Upper lobe of right lung (tissue), 1 donor: ENCODE results near the gene DYNLL2. TPM values are rescaled to one million over a fixed set of nuclear protein-coding genes. Genes with fewer than 3 reads are reported as not detected.
A peak's percentile ranks its signal among the peaks of the same experiment; 100 is the strongest.
"Not testable (repeated sequence)": the region's sequence is repeated elsewhere in the genome, so short reads cannot be mapped to it uniquely, and the experiment has no call there.

Source experiments
- ATAC-seq: fragments of 200-7000 bp; cut with Tn5 transposase; one replicate; pipeline ENCODE4 v1.9.1; 2020; ENCODE audit warnings: mild to moderate bottlenecking, moderate library complexity
- DNase-seq: peaks from one replicate; pipeline ENCODE4 v3.0.0-alpha.2; 2020
- H3K27ac ChIP-seq: fragments of 200-600 bp; one replicate; pipeline ENCODE4 v1.8.0; 2022
- H3K27me3 ChIP-seq: fragments of 200-600 bp; one replicate; pipeline ENCODE4 v1.8.0; 2022; ENCODE audit warnings: mild to moderate bottlenecking
- H3K36me3 ChIP-seq: fragments of 200-600 bp; one replicate; pipeline ENCODE4 v1.8.0; 2022
- H3K4me1 ChIP-seq: fragments of 200-600 bp; one replicate; pipeline ENCODE4 v1.8.0; 2022
- H3K4me3 ChIP-seq: fragments of 200-600 bp; one replicate; pipeline ENCODE4 v1.8.0; 2022; ENCODE audit warnings: mild to moderate bottlenecking
- H3K9me3 ChIP-seq: fragments of 200-600 bp; one replicate; pipeline ENCODE4 v1.8.0; 2022
- CTCF ChIP-seq: fragments of 200-600 bp; IDR thresholded peaks from one replicate; pipeline ENCODE4 v1.8.0; 2022; ENCODE audit warnings: antibody characterized with exemption
- intact Hi-C: fragments of 100-400 bp; cut with DNase I; formaldehyde crosslinking; loops from one replicate; pipeline ENCODE4 v1.11.0; 2022
- total RNA-seq: library from RNA; stranded (reverse); fragmentation: NEBNext Ultra II Directional; extraction: Animal tissue kit (Norgen Biotek cat#: 25700); gene quantifications from one replicate; pipeline ENCODE4 v1.2.1, GENCODE V29; 2021
- donor health status: DM: no; HTN: yes; CAD: no; lungs with severe emphysema.

DYNLL2 gene
- total RNA-seq, 1 donor from 2014 or later: 37.8 TPM

DNA sequence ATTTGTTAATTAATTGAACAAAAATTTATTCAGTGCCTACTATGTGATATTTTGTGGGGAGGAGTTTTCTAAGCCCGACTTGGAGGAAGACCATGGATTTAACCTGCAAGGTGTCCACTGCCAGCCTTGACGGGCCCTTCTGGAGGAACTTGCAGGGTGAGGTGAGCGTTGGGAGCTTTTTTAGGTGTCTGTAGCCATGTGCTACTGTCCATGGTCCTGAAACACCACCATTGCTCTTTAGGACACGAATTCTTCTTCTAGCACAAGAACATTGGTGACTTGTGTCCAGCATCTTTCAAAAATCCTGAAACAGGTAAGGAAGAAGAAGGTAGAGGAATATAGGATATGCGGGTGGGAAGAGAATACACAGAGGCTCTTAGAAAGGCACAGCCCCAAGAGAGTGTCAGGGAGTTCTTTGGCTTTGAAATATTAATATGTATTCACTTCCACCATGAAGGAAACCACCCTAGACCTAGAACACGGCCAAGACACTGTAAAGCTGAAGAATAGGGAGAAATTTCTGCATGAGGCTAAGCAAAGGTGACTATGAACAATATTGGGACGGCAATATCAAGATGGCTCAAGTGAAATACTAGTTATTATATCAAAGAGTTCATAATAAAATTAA is 37.1 kb downstream of the DYNLL2 start:
- ATAC-seq (peak; percentile 65), DNase-seq (no peak)
- intact Hi-C loops: no loop called here

GRCh38 chr17:58121925-58122324 is 38.7 kb downstream of the DYNLL2 start:
- H3K36me3 ChIP-seq: no peaks in the 10 kb centered on the region
- H3K4me3 ChIP-seq: no peak overlapping the region
- H3K9me3 ChIP-seq: no peaks in the 10 kb centered on the region
- ATAC-seq (no peak), DNase-seq (no peak)
- intact Hi-C loops: no loop called here
- H3K27me3 ChIP-seq: peaks cover 21% of the 10 kb centered on the region
- H3K27ac ChIP-seq: no peak overlapping the region
- no peak for TF ChIP-seq CTCF
- no peaks in the 10 kb centered on the region for H3K4me1 ChIP-seq

More for the DNA sequence above, 37.1 kb downstream of the DYNLL2 start:
- Histone ChIP-seq H3K4me3 (no peak overlapping the region), H3K27me3 (peaks cover 15% of the 10 kb centered on the region), H3K9me3 (no peaks in the 10 kb centered on the region), H3K4me1 (no peaks in the 10 kb centered on the region), H3K36me3 (no peaks in the 10 kb centered on the region), H3K27ac (no peak overlapping the region)
- TF ChIP-seq CTCF: no peak

DNA sequence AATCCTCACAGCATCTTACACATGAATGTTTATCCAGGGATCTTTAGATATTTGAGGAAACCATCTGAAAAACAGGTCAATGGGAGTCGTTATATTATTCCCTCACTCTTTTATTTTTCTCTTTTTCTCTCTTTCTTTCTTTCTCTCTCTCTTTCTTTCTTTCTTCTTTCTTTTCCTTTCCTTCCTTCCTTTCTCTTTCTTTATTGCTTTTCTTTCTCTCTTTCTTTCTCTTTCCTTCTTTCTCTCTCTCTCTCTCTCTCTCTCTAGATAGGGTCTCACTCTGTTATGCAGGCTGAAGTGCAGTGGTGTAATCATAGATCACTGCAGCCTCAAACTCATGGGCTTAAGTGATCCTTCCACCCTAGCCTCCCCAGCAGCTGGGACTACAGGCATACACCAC is 44.6 kb downstream of the DYNLL2 start:
- Histone ChIP-seq H3K36me3 (no peaks in the 10 kb centered on the region), H3K4me3 (no peak overlapping the region), H3K27me3 (peaks cover 19% of the 10 kb centered on the region), H3K27ac (no peak overlapping the region), H3K4me1 (no peaks in the 10 kb centered on the region), H3K9me3 (no peaks in the 10 kb centered on the region)
- intact Hi-C loops: no loop called here
- DNase-seq (no peak), ATAC-seq (no peak)
- no peak for TF ChIP-seq CTCF

- H3K27me3 ChIP-seq: peaks cover 25% of the 10 kb centered on the region
- intact Hi-C loops, H3K4me3 ChIP-seq, ATAC-seq, DNase-seq, H3K27ac ChIP-seq, H3K36me3 ChIP-seq, H3K9me3 ChIP-seq, H3K4me1 ChIP-seq: not testable (repeated sequence)
Measured at GRCh38 chr17:58132697-58133096, 49.5 kb downstream of the DYNLL2 start.

- Histone ChIP-seq H3K27me3 (peaks cover 22% of the 10 kb centered on the region), H3K4me3 (no peak overlapping the region), H3K27ac (no peak overlapping the region), H3K9me3 (no peaks in the 10 kb centered on the region), H3K36me3 (no peaks in the 10 kb centered on the region), H3K4me1 (no peaks in the 10 kb centered on the region)
- peak; percentile 24 for TF ChIP-seq CTCF
- intact Hi-C loops: no loop called here
- ATAC-seq (peak; percentile 47), DNase-seq (no peak)
Measured at GRCh38 chr17:58136669-58137279, 53.6 kb downstream of the DYNLL2 start.

DNA sequence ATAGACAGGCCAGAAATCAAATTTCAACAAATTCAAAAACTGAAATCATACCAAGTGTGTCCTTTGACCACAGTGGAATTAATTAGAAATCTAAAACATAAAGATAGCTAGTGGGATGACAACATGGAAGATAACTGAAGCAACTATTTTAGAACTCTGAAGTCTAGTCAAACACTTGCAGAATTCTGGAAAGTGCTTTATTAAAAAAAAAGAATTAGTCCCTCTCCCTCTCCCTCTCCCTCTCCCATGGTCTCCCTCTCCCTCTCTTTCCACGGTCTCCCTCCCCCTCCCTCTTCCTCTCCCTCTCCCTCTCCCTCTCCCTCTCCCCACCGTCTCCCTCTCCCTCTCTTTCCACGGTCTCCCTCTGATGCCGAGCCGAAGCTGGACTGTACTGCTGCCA is 58.3 kb downstream of the DYNLL2 start:
- no peaks in the 10 kb centered on the region for H3K4me1 ChIP-seq
- DNase-seq: no peak
- peaks cover 5% of the 10 kb centered on the region for H3K9me3 ChIP-seq
- no peaks in the 10 kb centered on the region for H3K36me3 ChIP-seq
- ATAC-seq: no peak
- H3K4me3 ChIP-seq: no peak overlapping the region
- no peak overlapping the region for H3K27ac ChIP-seq
- intact Hi-C loops: no loop called here
- peaks cover 16% of the 10 kb centered on the region for H3K27me3 ChIP-seq
- no peak for TF ChIP-seq CTCF

DNA sequence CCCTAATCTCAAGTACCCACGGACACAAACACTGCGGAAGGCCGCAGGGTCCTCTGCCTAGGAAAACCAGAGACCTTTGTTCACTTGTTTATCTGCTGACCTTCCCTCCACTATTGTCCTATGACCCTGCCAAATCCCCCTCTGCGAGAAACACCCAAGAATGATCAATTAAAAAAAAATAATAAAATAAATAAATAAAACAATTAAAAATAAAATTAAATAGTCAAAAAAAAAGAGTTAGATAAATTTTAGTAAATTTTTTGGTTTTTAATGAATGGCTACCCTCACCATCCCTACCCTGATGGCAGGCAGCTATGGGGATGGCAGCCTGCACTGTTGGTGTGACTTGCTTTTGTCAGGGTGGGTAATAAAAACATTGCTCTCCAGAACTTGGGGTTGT is 60.1 kb downstream of the DYNLL2 start:
- H3K27me3 ChIP-seq: peaks cover 11% of the 10 kb centered on the region
- H3K27ac ChIP-seq: not testable (repeated sequence)

More for the DNA sequence above, 60.1 kb downstream of the DYNLL2 start:
- H3K4me3 ChIP-seq, H3K4me1 ChIP-seq, DNase-seq, H3K36me3 ChIP-seq, H3K9me3 ChIP-seq, ATAC-seq, intact Hi-C loops: not testable (repeated sequence)
